ENCODE measurements around the gene IL3.
A peak's percentile ranks its signal among the peaks of the same experiment; 100 is the strongest.

The IL3 gene

DNA sequence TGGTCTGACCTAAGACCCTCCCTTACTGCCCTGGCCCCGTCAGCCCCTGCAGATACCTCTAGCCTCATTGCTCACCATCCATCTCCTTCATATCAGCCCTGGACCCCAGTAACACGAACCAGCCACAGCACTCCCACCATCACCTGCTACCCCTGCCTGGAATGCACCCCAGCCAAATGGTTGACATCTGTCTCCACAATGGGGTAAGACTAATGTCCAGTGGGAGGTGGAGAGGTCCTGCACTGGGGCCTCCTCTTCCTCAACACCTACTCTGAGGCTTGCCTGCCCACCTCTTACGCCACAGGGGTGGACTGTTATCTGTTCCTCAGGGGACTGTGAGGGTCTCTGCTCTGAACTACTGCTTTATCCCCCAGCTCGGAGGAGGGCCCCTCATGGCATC, 25.2 kb downstream of the IL3 start:
- TF ChIP-seq PPARA (CRISPR knock-in tag; IDR thresholded peaks at IDR 0.05; ENCODE audit: borderline replicate concordance) (no peak), ZC3H10 (CRISPR knock-in tag; IDR thresholded peaks at IDR 0.05) (no peak)
- no peak for ATAC-seq

- TF ChIP-seq RARB (CRISPR knock-in tag; IDR thresholded peaks at IDR 0.05) (no peak), ARNTL (CRISPR knock-in tag; IDR thresholded peaks at IDR 0.05; ENCODE audit: borderline replicate concordance, low read depth) (no peak), ISL1 (CRISPR knock-in tag; IDR thresholded peaks at IDR 0.05) (peak; percentile 19; the same call in 1 of the 2 replicates), CSDC2 (CRISPR knock-in tag; IDR thresholded peaks at IDR 0.05) (no peak), PATZ1 (CRISPR knock-in tag; IDR thresholded peaks at IDR 0.05; ENCODE audit: borderline replicate concordance) (no peak), ZC3H10 (CRISPR knock-in tag; IDR thresholded peaks at IDR 0.05) (no peak), CREB5 (CRISPR knock-in tag; IDR thresholded peaks at IDR 0.05; ENCODE audit: low read depth) (no peak)
These were observed 25.9 kb downstream of the IL3 start for GRCh38 chr5:132086277-132086794.

GRCh38 chr5:132087176-132087575, 26.7 kb downstream of the IL3 start:
- no peak for TF ChIP-seq ZFP3 (CRISPR knock-in tag; IDR thresholded peaks at IDR 0.05)
- TF ChIP-seq OSR1 (CRISPR knock-in tag; IDR thresholded peaks at IDR 0.05) = no peak
- TF ChIP-seq ZNF8 (CRISPR knock-in tag; IDR thresholded peaks at IDR 0.05) = no peak
- no peak for TF ChIP-seq CREB5 (CRISPR knock-in tag; IDR thresholded peaks at IDR 0.05; ENCODE audit: low read depth)
- no peak for TF ChIP-seq GLIS3 (CRISPR knock-in tag; IDR thresholded peaks at IDR 0.05)
- no peak for TF ChIP-seq ARNTL (CRISPR knock-in tag; IDR thresholded peaks at IDR 0.05; ENCODE audit: borderline replicate concordance, low read depth)
- TF ChIP-seq, protein P1, sequence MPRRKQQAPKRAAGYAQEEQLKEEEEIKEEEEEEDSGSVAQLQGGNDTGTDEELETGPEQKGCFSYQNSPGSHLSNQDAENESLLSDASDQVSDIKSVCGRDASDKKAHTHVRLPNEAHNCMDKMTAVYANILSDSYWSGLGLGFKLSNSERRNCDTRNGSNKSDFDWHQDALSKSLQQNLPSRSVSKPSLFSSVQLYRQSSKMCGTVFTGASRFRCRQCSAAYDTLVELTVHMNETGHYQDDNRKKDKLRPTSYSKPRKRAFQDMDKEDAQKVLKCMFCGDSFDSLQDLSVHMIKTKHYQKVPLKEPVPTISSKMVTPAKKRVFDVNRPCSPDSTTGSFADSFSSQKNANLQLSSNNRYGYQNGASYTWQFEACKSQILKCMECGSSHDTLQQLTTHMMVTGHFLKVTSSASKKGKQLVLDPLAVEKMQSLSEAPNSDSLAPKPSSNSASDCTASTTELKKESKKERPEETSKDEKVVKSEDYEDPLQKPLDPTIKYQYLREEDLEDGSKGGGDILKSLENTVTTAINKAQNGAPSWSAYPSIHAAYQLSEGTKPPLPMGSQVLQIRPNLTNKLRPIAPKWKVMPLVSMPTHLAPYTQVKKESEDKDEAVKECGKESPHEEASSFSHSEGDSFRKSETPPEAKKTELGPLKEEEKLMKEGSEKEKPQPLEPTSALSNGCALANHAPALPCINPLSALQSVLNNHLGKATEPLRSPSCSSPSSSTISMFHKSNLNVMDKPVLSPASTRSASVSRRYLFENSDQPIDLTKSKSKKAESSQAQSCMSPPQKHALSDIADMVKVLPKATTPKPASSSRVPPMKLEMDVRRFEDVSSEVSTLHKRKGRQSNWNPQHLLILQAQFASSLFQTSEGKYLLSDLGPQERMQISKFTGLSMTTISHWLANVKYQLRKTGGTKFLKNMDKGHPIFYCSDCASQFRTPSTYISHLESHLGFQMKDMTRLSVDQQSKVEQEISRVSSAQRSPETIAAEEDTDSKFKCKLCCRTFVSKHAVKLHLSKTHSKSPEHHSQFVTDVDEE (CRISPR knock-in tag; IDR thresholded peaks at IDR 0.05) = no peak
- TF ChIP-seq ZNF70 (CRISPR knock-in tag; IDR thresholded peaks at IDR 0.05) = no peak
- no peak for TF ChIP-seq TCF4 (CRISPR knock-in tag; IDR thresholded peaks at IDR 0.05; ENCODE audit: borderline replicate concordance)
- TF ChIP-seq CSDC2 (CRISPR knock-in tag; IDR thresholded peaks at IDR 0.05) = no peak
- no peak for TF ChIP-seq ZFP30 (CRISPR knock-in tag; IDR thresholded peaks at IDR 0.05)
- no peak for TF ChIP-seq ZC3H10 (CRISPR knock-in tag; IDR thresholded peaks at IDR 0.05)
- no peak for TF ChIP-seq POU6F1 (CRISPR knock-in tag; IDR thresholded peaks at IDR 0.05; ENCODE audit: borderline replicate concordance, low read depth)
- TF ChIP-seq, protein P2, sequence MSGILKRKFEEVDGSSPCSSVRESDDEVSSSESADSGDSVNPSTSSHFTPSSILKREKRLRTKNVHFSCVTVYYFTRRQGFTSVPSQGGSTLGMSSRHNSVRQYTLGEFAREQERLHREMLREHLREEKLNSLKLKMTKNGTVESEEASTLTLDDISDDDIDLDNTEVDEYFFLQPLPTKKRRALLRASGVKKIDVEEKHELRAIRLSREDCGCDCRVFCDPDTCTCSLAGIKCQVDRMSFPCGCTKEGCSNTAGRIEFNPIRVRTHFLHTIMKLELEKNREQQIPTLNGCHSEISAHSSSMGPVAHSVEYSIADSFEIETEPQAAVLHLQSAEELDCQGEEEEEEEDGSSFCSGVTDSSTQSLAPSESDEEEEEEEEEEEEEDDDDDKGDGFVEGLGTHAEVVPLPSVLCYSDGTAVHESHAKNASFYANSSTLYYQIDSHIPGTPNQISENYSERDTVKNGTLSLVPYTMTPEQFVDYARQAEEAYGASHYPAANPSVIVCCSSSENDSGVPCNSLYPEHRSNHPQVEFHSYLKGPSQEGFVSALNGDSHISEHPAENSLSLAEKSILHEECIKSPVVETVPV (CRISPR knock-in tag; IDR thresholded peaks at IDR 0.05) = no peak
- TF ChIP-seq TOX (CRISPR knock-in tag; IDR thresholded peaks at IDR 0.05; ENCODE audit: borderline replicate concordance) = no peak
- TF ChIP-seq BACH2 (CRISPR knock-in tag; IDR thresholded peaks at IDR 0.05; ENCODE audit: borderline replicate concordance) = no peak
- no peak for TF ChIP-seq SNAI2 (CRISPR knock-in tag; IDR thresholded peaks at IDR 0.05)
- no peak for TF ChIP-seq PATZ1 (CRISPR knock-in tag; IDR thresholded peaks at IDR 0.05; ENCODE audit: borderline replicate concordance)
- ATAC-seq = no peak

More at GRCh38 chr5:132086277-132086794, 25.9 kb downstream of the IL3 start:
- peak; percentile 91 for ATAC-seq
